HepG2 (cell line): Measurements from ENCODE around the gene OXLD1. TPM values are rescaled to one million over a fixed set of nuclear protein-coding genes. Genes with fewer than 3 reads are reported as not detected.

Experiments
- AKAP8 ChIP-seq: sonication (generic); formaldehyde crosslinking; IDR thresholded peaks from 2 replicates; pipeline ENCODE4 v1.5.1; 2020; ENCODE audit warnings: mild to moderate bottlenecking, missing genetic modification reagents
- ARID2 ChIP-seq: sonication (generic); formaldehyde crosslinking; IDR thresholded peaks from 2 replicates; pipeline ENCODE4 v1.8.1; 2022; ENCODE audit warnings: mild to moderate bottlenecking, missing genetic modification reagents, borderline replicate concordance
- ATF2 ChIP-seq: sonication (generic); formaldehyde crosslinking; IDR thresholded peaks from 2 replicates; pipeline ENCODE4 v1.4.0; 2020; ENCODE audit warnings: missing genetic modification reagents
- BHLHE40 ChIP-seq: IDR thresholded peaks from 2 replicates; pipeline ENCODE4 v1.6.1; 2011; ENCODE audit warnings: low read length, improper control_type of control experiment
- BRCA1 ChIP-seq: sonication (generic); formaldehyde crosslinking; IDR thresholded peaks from 2 replicates; pipeline ENCODE4 v1.4.0; 2020; ENCODE audit warnings: missing genetic modification reagents
- DNMT3B ChIP-seq: conservative IDR thresholded peaks from 2 replicates; pipeline ENCODE4 v1.6.1; 2016; ENCODE audit warnings: missing biosample characterization, control low read depth
- LRRFIP1 ChIP-seq: sonication (generic); formaldehyde crosslinking; conservative IDR thresholded peaks from 2 replicates; pipeline ENCODE4 v1.4.0; 2020; ENCODE audit warnings: missing genetic modification reagents
- MED1 ChIP-seq: sonication (generic); formaldehyde crosslinking; IDR thresholded peaks from 2 replicates; pipeline ENCODE4 v1.4.0; 2020; ENCODE audit warnings: missing genetic modification reagents
- MLX ChIP-seq: IDR thresholded peaks from 2 replicates; pipeline ENCODE4 v1.6.1; 2016
- NFIB ChIP-seq: sonication (generic); formaldehyde crosslinking; IDR thresholded peaks from 2 replicates; pipeline ENCODE4 v1.9.0; 2021; ENCODE audit warnings: missing genetic modification reagents, mild to moderate bottlenecking, borderline replicate concordance
- RFX1 ChIP-seq: fragments of 450-650 bp; IDR thresholded peaks from 2 replicates; pipeline ENCODE4 v1.6.1; 2017
- SNAPC4 ChIP-seq: sonication (generic); formaldehyde crosslinking; IDR thresholded peaks from 2 replicates; pipeline ENCODE4 v1.4.0; 2020; ENCODE audit warnings: mild to moderate bottlenecking, missing genetic modification reagents
- TEAD2 ChIP-seq: sonication (generic); formaldehyde crosslinking; IDR thresholded peaks from 2 replicates; pipeline ENCODE4 v1.9.0; 2021; ENCODE audit warnings: missing genetic modification reagents
- ZBTB10 ChIP-seq: sonication (generic); formaldehyde crosslinking; IDR thresholded peaks from 2 replicates; pipeline ENCODE4 v1.4.0; 2020; ENCODE audit warnings: missing genetic modification reagents, borderline replicate concordance
- ZMYM4 ChIP-seq: sonication (generic); formaldehyde crosslinking; IDR thresholded peaks from 2 replicates; pipeline ENCODE4 v1.8.1; 2023; ENCODE audit warnings: mild to moderate bottlenecking, missing genetic modification reagents
- ZNF263 ChIP-seq: sonication (generic); formaldehyde crosslinking; IDR thresholded peaks from 2 replicates; pipeline ENCODE4 v1.4.0; 2020; ENCODE audit warnings: missing genetic modification reagents
- ZNF264 ChIP-seq: sonication (generic); formaldehyde crosslinking; IDR thresholded peaks from 2 replicates; pipeline ENCODE4 v1.4.0; 2020; ENCODE audit warnings: missing genetic modification reagents
- polyA plus RNA-seq, 8 experiments: library from polyadenylated mRNA; depleted of rRNA in 3 of 8; stranded (reverse) in 7 of 8; unstranded in 1 of 8; fragments of >200 nt; fragmentation: Illumina TruSeq in 4 of 8; extraction: Trizol in 4 of 8; gene quantifications; 2 replicates each; pipeline versions ENCODE4 v1.2.1 to v1.2.3, GENCODE V29; 2011 to 2016; ENCODE audit warnings: low read depth in 4 of 8, missing spikeins in 1 of 8, mixed read lengths in 1 of 8; ENCODE audit not compliant: insufficient read depth in 1 of 8
- total RNA-seq, 5 experiments: library from RNA; depleted of rRNA; stranded (reverse); fragments of >200 nt; fragmentation: Illumina TruSeq; extraction: Trizol; gene quantifications; 2 replicates each; pipeline ENCODE4 v1.2.3, GENCODE V29; 2016; ENCODE audit warnings: low read depth in 1 of 5

Gene OXLD1
- total and polyA plus RNA-seq, 2 of the 13 experiments (the other 11 are each of a cell fraction or from before 2014, with no cell fraction given): 27.1 to 37.5 TPM

- TF ChIP-seq NFIB (CRISPR knock-in tag) (no peak), ATF2 (CRISPR knock-in tag) (peak; percentile 92), RFX1 (no peak), BHLHE40 (peak; percentile 90), ZNF263 (CRISPR knock-in tag) (peak; percentile 88), SNAPC4 (CRISPR knock-in tag) (peak; percentile 82; the same call in 1 of the 2 replicates), ZBTB10 (peak; percentile 97), LRRFIP1 (CRISPR knock-in tag) (peak; percentile 91; the same call in 1 of the 2 replicates), ZNF264 (CRISPR knock-in tag) (peak; percentile 98), MLX (CRISPR knock-in tag) (peak; percentile 100), TEAD2 (CRISPR knock-in tag) (peak; percentile 97), MED1 (CRISPR knock-in tag) (peak; percentile 98), ARID2 (CRISPR knock-in tag) (peak; percentile 96; the same call in 1 of the 2 replicates), ZMYM4 (CRISPR knock-in tag) (peak; percentile 86), AKAP8 (CRISPR knock-in tag) (peak; percentile 98), BRCA1 (peak; percentile 94), DNMT3B (CRISPR knock-in tag) (peak; percentile 85)
Observed at GRCh38 chr17:81711814-81712467, 45.5 kb upstream of the OXLD1 start, which contains the start of gene SLC25A10 (continued).
